ENCODE results near the gene INSC.

The INSC gene

DNA sequence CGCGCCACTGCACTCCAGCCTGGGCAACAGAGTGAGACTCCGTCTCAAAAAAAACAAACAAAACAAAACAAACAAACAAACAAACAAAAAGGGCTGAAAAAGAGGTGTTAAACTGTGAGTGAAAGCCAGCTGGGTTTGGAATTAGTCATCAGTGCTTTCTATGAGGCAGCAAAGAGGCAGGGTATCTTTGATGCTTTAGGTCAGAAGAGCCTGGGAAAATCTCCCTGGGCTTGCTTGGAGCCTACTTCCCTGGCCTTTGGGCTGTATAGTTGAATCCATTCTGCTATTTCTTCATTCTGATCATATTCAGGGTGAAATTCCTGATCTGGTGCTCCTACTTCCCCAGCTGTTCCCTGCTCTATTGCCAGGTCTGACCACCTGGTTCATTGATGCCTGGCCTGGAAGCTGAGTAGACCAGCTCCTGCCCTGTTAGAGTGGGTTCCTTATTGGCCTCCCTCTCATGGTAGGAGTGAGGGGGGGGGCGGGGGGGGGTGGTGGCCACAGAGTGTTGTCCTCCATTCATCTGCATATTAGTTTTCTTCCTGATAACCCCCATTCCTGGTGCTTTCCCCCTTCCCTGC lies 65.6 kb downstream of the INSC start:
- DNase-seq (ENCODE audit: low read depth in 4 of 4, low spot score in 1 of 4): no peak

DNA sequence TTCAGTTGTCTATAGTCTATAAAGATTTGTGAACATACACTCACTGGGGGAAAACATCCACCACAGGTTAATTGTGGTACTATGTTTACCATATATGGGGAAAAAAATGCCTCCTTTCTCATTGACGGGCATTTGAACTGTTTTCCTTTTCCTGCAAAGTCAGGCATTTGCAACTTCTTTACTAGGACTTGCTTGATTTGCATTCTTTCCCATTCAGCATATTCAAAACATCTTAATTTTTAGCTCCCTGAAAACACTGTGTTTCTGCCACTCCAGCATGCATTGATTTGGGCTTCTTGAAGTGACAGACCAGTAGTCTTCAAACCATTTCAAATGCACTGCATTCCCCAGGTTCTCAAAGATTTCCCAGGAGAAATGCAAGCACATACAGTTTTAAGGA lies 67.6 kb downstream of the INSC start:
- no peak for DNase-seq (ENCODE audit: low read depth in 4 of 4, low spot score in 1 of 4)

DNA sequence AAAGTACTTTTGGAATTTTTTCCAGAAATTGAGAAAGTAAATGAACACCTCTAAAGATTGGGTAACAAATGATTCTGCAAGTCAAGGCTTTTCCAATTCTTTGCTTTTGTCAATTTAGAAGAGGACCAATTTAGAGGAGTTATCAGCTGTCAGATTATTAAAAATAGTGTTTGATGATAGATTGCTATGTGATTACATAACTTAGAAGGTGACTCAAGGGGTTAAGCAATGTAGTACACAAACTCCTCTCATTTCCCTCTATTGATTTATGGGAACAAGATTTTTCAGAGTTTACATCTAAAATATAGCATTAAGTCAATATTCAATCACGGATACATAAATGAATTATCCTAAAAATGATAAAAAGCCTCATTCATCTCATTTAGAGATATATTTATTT lies 70.3 kb downstream of the INSC start:
- no peak for DNase-seq (ENCODE audit: low read depth in 4 of 4, low spot score in 1 of 4)

DNA sequence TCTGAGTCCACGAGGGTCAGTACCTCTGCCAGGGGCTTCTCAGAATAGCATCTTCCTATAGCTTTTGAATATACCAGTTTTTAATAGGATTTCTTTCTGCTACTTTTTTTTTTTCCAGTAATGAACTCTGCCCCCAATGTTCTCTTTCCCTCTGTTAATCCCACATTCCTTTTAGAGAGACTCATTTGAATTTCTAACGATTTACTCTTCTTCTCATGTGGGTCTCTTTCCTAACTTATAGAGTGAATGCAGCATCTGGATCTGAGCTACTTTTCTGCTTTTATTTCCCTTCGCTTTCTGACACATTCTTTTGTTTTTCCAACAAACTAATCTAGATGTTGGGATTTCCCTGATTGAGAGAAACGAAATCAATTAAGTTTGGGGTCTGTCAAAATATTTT lies 71.4 kb downstream of the INSC start:
- no peak for DNase-seq (ENCODE audit: low read depth in 4 of 4, low spot score in 1 of 4)

DNA sequence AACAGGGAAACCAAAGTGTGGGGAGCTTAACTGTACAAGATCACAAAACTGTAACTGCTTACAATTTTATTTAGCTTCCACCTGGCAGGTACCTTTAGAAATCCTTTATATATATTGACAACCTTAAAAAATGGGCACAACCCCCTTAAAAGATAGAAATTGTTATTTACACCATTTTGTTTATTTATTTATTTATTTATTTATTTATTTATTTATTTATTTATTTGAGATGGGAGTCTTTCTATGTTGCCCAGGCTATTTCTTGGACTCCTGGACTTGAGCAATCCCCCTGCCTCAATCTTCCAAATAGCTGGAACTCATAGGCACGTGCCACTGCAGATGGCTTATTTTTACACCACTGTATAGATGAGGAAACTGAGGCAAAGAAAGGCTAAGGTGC lies 74.5 kb downstream of the INSC start:
- DNase-seq (ENCODE audit: low read depth in 4 of 4, low spot score in 1 of 4): no peak

DNA sequence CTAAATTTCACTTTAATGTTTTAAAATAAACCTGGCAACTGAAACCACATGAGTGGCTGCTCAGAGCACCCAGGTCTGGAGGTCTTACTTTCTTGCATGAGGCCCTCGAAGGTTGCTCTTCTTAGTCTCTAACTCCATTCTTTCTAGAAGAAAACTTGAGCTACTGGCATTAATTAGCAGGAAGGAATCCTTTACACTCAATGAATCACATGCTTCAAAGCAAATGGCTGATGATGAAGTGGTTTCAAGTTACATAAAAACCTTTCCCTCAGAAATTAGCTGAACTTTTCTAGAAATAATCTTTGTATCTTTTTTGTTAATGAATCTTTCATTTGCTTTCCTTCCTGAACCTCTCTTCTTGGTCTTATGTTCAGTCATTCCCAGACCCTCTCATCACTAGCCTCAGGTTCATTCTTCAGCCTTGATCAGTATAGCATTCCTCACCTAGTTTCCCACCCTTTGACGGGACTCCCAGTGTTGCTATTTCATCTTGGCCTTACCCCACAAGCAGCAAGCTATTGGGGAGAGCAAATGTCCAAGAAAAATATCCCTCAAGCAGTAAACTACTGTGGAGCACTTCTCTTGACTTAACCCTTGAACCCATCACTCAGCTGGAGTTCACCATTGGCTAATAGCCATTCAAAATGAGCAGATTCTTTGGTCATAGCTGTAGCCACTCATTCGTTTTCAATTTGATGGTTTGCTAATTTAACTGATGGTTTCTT lies 75.1 kb downstream of the INSC start:
- DNase-seq (ENCODE audit: low read depth in 4 of 4, low spot score in 1 of 4): no peak

DNA sequence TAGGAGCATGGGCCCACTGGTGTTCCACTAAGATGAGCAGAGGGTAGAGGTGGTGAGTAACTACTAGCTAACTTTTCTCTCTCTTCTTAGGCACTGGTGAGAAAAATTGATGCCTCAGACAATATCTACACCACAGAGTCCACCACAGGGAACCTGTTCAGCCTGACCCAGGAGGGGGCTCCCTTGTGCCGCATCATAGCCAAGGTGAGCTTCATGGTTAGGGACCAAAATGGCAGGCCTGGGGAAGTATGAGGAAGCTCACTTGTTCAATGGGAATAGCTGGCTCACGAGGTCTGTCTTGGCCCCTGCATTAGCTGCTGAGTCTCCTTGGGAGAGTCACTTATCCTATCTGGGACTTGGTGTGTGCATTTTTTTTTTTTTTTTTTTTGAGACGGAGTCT lies 75.9 kb downstream of the INSC start:
- DNase-seq (ENCODE audit: low read depth in 4 of 4, low spot score in 1 of 4): no peak

DNA sequence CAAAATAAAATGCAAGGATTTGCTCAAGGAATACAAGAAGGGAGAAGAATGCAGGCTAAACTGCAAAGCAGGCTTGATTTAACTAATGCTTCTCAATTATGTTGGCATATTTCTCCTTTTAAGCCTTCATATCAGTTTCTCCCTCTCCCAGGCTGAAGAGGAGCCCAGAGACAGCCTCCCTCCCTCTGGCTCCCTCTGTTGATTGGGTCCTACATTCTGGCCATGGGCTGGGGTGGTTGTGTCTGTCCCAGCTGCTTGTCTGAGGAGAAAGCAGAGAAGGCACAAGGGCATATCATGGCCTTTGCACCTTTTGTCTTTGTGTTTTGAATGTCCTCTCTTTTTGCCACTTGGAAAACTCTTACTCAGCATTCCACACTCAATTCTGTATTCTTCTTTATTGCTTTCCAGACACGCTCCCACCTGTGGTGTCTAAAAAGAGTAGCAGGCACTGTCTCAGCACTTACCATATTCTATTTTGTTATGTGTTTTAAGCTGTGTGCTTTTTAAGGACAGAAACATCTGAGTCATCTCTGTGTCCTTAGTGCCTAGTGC lies 77.4 kb downstream of the INSC start:
- no peak for DNase-seq (ENCODE audit: low read depth in 4 of 4, low spot score in 1 of 4)

DNA sequence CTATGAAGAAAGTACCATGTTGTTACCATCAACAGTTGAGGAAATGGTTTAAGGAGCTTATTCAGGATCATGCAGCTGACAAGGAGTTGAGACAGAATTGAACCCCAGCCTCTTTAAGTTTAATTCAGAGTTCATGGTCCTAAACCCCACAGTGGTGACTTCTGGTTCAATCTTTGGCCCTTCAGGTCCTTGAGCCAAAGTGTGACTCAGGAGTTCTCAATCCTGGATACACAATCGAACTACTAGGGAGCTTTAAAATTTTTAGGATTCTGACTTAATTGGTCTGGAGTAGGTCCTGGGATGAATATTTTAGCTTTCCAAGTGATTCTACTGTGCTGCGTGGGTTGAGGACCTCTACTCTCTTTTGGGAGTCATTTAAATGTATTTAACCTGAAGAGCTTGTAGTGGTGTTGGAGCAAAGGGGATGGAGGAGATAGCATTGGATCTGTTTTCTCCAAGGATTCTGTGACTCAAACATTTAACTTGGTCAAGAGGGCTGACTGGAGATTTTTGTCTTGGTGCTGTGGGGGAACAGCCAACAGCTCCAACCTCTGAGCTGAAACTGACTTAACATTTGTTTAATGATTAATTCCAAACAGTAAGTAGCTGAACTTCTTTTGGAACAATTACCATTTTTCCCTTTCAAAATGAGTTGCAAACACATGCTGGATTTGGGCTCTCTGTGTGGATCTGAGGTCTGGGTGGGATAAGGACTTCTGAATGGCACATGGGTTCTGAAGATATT lies 80.1 kb downstream of the INSC start:
- no peak for DNase-seq (ENCODE audit: low read depth in 4 of 4, low spot score in 1 of 4)

DNA sequence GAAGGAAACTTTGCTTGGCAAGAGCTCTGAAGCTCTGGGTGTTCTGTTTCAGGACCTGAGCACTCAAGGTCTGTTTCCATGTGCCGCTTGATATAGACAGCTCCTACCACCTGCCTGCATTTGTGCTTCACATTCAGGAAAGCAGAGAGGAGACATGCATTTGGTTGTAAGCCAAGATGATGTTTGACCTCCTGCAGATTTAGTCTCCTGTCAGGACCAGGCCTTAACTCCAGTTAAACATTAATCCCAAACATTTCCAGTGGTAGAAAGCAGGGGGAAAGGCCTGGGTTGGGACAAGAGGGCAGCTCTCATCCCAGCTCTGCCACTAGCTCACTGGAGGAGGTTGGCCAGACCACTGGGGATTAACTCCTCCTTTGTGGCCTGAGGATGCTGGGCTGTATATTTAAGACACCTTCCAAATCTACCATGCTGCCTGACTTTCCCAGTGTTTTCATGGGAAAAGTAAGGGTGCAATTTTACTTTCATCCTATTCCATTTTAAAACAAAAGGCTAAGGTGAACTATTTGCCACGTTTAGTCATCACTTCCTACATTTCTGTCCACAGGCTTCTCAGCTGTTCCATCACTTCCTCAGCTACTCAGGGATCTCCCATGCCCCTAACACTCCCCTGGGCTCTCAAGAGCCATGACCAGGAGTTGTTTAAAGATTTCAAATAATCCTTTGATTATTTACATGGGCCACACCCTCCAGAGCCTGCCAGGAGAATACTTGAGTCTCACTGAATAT lies 80.9 kb downstream of the INSC start:
- DNase-seq (ENCODE audit: low read depth in 4 of 4, low spot score in 1 of 4): no peak

DNA sequence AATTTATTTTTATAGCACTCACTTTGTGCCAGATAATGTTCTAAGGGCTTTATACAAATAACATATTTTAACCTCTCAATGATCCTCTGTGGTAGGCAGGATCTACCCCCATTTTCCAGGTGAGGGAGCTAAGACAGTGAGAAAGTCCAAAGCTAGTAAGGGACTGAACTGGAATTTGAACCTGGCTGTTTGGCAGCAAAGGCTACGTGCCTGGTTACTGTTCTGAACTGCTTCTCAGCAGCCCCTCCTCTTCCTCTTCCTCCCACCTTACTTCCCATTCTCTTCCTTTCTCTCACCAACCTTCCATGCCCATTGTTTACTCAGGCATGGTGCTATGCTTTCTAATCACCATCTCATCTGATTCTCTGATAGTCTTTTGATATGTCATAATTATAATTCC lies 82.0 kb downstream of the INSC start:
- DNase-seq (ENCODE audit: low read depth in 4 of 4, low spot score in 1 of 4): no peak

DNA sequence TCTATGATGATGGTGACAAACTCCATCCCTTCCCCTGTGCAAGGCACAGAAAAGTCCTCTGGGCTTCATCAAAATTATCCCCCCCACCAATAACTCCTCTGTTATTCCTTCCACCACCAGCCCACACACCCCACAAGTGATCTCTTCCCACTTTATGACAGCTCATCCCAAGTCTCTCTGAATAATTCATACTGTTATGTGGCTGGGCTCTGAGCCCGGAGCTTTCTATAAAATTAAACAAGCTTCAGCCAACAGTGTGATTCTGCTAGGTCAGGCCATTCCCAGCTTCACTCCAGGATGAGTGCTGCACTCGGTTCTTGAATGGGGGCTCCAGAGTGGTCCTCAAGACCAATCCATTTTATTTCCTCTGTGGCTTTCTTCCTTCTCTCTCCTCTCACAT lies 83.0 kb downstream of the INSC start:
- DNase-seq (ENCODE audit: low read depth in 4 of 4, low spot score in 1 of 4): no peak

DNA sequence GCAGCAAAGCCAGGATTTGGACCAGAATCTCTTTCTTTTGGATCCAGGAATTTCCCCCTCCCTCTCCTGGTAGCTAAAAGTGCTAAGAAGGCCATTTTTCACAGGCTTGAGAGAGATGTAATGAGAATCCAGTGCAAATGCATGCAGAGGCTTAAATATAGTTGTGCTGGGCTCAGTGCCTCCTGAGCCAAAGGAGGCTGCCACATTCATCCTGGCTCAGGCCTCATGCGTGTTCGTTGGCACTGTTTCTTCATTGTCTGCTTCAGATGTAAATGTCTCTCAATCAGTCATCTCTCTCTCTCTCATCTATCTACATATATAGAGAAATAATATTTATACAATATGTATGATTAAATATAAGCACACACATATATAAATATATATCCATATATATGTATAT lies 83.6 kb downstream of the INSC start:
- no peak for DNase-seq (ENCODE audit: low read depth in 4 of 4, low spot score in 1 of 4)

DNA sequence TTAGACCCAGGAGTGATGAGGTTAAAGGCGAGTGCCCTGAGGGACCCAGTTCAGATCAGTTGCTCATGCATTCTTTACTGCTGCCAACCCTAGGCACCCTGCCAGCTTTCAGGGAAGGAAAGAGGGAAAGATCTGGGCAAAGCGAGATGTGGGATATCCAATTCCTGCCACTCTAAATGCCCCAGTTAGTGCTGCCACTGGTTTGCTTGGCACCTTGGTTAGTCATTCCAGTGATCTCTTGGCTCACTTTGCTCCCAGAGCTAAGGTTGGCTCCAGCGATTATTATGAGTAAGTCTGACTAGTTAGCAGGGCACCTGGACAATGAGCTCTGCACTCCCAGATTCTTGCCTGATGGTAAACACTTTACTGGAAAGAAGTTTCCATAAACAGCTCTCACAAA lies 85.0 kb downstream of the INSC start:
- DNase-seq (ENCODE audit: low read depth in 4 of 4, low spot score in 1 of 4): no peak

DNA sequence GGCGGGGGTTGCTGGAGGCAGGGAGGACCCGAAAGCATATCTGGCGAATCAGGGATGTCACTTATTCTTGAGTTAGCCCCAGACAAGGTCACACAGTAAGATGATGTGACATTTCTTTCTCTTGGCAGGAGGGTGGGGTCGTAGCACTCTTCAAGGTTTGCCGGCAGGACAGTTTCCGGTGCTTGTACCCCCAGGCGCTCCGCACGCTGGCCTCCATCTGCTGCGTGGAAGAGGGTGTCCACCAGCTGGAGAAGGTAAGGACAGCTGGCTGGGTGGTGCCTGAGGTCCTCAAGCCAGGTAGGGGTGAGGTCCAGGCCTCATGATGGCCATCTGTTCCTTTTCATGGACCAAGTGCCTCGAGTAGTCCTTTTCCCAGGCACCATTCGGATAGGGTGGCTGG lies 86.0 kb downstream of the INSC start:
- DNase-seq (ENCODE audit: low read depth in 4 of 4, low spot score in 1 of 4): no peak

DNA sequence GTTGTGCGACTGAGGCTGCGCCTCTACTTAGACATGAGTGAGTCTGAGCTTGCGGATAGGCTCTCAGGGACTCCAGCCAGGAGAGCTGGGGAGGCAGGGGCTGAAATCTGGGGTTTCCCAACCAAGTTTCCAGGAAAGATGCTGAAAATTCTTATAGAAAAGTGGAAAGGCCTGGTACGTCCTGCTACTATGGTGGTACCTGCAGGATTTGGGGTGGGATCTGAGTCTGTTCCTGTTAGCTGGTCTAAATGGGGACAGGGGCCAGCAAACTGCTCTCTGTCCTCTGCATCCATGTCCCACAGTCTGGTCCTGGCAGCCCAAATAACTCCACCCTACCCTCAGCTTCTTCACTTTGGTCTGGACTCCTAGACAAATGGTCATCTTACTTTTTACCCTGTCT lies 86.9 kb downstream of the INSC start:
- no peak for DNase-seq (ENCODE audit: low read depth in 4 of 4, low spot score in 1 of 4)

DNA sequence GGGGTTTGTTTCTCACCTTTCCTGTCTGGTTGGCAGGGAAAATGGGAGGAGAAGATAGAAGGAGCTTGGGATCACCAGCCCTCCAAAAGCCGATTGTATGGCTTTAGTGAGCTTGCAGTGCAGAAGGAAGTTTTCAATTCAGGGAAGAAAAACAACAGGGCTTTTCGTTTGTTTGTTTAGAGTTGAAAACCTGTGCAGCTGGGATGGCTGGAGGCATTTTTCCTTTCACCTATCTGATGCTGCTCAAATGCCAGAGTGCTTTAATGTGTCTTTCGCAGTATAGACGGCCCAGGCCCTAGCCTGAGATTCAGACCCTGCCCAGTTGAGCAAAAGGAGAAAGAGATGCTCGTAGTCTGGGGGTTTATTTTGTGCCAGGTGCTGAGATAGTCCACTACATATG lies 87.9 kb downstream of the INSC start:
- no peak for DNase-seq (ENCODE audit: low read depth in 4 of 4, low spot score in 1 of 4)

DNA sequence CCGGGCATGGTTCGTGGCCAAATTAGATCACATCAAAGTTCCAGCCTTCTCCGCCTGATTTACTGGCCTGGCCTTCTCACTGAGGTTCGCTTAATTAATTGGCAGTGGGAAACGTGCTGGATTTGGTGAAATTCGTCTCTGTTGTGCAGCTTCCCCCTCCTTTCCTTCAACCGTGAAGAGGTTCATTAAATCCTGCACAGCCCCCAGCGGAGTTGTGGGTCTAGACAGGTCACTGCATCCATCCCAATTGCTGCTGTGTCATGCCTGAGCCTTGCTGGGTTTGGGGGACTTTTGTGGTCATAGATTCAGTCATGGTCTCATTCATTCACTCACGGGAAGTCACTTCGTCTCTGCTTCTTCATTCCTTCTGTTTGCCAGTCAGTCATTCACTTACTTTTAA lies 90.0 kb downstream of the INSC start:
- DNase-seq (ENCODE audit: low read depth in 4 of 4, low spot score in 1 of 4): no peak

DNA sequence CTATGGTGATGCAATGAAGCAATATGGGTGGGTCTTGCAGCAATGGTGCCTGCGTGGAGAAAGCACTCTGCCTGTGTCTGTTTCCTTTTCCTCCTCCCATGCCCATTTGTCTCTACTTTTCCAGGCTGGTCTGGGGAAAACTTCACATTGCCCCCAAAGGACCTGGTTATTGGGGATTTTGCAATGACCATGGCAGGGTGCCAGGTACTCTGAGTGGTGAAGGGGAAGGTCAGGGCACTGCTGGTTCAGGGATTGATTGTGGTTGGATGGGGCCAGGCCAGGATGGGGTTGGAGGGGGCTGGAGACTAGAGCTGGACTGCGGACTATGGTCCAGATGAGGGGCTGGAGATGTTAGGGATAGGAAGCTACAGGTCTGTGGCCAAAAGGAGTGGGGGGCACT lies 92.1 kb downstream of the INSC start:
- DNase-seq (ENCODE audit: low read depth in 4 of 4, low spot score in 1 of 4): no peak

DNA sequence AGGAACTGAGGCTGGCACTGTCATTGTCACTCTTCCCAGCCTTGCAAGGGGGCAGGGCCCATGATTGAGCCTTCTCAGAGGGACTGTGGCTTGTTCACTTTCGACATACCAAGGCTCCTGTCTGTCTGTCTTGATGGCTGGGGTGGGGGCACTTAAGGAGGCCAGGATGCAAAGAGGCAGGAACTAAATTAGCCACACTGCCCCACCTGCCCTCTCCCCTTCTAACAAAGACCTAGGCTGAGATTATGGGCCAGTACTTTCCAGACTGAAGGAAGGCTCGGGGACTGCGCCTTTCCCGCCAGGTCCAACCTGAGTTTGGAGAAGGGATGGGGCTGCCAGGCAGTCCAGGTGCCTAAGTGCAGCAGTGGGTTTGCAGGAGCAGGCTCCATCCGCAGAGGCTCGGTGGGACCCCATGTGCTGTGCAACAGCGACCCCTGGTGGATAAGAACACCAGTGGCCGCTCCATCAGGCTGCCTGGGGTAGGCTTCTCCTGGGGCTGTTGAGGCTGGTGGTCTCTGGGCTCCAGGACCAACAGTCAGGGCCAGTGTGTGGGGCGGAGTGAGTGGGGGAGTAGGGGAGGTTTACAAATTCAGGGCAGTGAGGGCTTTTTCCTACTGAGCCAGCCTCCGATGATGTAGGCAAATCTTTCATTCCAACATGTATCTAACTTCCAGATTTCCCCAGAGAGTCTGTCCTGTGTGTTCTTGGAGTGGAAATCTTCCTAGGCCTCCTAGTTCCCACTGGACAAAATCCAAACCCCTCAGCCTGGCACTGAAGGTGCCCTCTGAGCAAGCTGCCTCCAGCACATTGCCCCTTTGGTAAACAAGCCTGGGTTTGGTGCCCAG lies 93.9 kb downstream of the INSC start:
- DNase-seq (ENCODE audit: low read depth in 4 of 4, low spot score in 1 of 4): peak; percentile 59 to 64 (median 59)

DNA sequence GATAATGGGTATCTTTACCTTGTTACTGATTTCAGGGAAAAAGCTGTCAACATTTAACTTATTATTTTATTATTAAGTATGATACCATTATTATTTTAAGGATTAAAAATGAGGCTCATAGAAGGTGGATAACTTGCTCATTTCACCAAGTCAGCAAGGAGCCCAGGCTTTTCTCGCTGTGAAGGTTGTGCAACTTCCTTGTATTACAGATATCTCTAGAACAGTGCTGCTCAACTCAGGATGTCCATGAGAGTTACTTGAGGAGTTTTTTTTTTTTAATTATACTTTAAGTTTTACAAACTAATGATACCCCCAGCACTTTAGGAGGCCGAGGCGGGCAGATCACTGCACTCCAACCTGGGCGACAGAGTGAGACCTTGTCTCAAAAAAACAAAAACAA lies 98.2 kb downstream of the INSC start:
- DNase-seq (ENCODE audit: low read depth in 4 of 4, low spot score in 1 of 4): no peak

Measured in stimulated activated CD4-positive, alpha-beta T cell treated with anti-CD3 and anti-CD28 coated beads, Interleukin-1b, Interleukin-23, amount 100 ng/mL, for 24 hours (primary cell).